ENCODE measurements around the gene ABHD16A. TPM values are rescaled to one million over a fixed set of nuclear protein-coding genes. Genes with fewer than 3 reads are reported as not detected.
A peak's percentile ranks its signal among the peaks of the same experiment; 100 is the strongest.

The ABHD16A gene
- polyA plus RNA-seq, 1 donor from 2014 or later = 130 TPM

DNA sequence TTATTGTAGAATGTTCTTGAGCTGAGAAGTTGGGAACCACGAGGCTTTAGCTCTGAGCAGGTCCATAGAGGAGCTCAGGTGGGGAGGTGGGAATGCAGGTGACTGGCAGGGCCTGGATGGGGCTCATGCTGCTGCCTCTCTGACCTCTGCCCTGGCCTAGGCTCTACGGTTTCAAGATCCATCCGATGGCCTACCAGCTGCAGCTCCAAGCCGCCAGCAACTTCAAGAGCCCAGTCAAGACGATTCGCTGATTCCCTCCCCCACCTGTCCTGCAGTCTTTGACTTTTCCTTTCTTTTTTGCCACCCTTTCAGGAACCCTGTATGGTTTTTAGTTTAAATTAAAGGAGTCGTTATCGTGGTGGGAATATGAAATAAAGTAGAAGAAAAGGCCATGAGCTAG is 33.4 kb downstream of the ABHD16A start, which contains the start of gene LY6G5B:
LY6G5B (plus strand) TSS at position 301 of the 400 bp plus-strand sequence. CDS start 975 bp downstream, outside the sequence.
- Histone ChIP-seq H2AFZ (ENCODE audit: low read depth, low read length) (no peak within 1 kb of the TSS), H3K9me3 (ENCODE audit: low read length) (no peaks in the 10 kb centered on the region), H3K79me2 (replicated peaks; ENCODE audit: insufficient read depth, low read length) (peaks cover 11% of the 10 kb centered on the region), H3F3A (ENCODE audit: insufficient read depth, low read length, poor library complexity, severe bottlenecking) (no peaks in the 10 kb centered on the region), H3K4me2 (ENCODE audit: low read length) (no peak within 1 kb of the TSS), H3K27ac (ENCODE audit: low read length) (no peak within 1 kb of the TSS), H3K9ac (ENCODE audit: low read length) (no peak within 1 kb of the TSS), H4K20me1 (ENCODE audit: insufficient read depth) (no peaks in the 10 kb centered on the region), H3K36me3 (ENCODE audit: insufficient read depth, low read length) (no peaks in the 10 kb centered on the region), H3K27me3 (ENCODE audit: insufficient read depth, low read depth, low read length) (no peaks in the 10 kb centered on the region), H3K9me2 (ENCODE audit: insufficient read depth, low read length) (no peaks in the 10 kb centered on the region), H3K4me3 (ENCODE audit: low read length) (no peak within 1 kb of the TSS)
- TF ChIP-seq MXI1 (conservative IDR thresholded peaks at IDR 0.05; ENCODE audit: poor library complexity, severe bottlenecking) = no peak
- TF ChIP-seq EP300 (conservative IDR thresholded peaks at IDR 0.05; ENCODE audit: poor library complexity, severe bottlenecking) = no peak
- no peak for TF ChIP-seq TAF1 (IDR thresholded peaks at IDR 0.05; ENCODE audit: low read depth)
- no peak for TF ChIP-seq RAD21 (conservative IDR thresholded peaks at IDR 0.05)
- TF ChIP-seq POLR2AphosphoS5 (IDR thresholded peaks at IDR 0.05) = no peak
- TF ChIP-seq, protein P1, sequence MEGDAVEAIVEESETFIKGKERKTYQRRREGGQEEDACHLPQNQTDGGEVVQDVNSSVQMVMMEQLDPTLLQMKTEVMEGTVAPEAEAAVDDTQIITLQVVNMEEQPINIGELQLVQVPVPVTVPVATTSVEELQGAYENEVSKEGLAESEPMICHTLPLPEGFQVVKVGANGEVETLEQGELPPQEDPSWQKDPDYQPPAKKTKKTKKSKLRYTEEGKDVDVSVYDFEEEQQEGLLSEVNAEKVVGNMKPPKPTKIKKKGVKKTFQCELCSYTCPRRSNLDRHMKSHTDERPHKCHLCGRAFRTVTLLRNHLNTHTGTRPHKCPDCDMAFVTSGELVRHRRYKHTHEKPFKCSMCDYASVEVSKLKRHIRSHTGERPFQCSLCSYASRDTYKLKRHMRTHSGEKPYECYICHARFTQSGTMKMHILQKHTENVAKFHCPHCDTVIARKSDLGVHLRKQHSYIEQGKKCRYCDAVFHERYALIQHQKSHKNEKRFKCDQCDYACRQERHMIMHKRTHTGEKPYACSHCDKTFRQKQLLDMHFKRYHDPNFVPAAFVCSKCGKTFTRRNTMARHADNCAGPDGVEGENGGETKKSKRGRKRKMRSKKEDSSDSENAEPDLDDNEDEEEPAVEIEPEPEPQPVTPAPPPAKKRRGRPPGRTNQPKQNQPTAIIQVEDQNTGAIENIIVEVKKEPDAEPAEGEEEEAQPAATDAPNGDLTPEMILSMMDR (IDR thresholded peaks at IDR 0.05; ENCODE audit: poor library complexity, severe bottlenecking) = no peak
- no peak for TF ChIP-seq EZH2 (IDR thresholded peaks at IDR 0.05; ENCODE audit: borderline replicate concordance, insufficient read depth, low read length, poor library complexity, severe bottlenecking)
- TF ChIP-seq, protein P2, sequence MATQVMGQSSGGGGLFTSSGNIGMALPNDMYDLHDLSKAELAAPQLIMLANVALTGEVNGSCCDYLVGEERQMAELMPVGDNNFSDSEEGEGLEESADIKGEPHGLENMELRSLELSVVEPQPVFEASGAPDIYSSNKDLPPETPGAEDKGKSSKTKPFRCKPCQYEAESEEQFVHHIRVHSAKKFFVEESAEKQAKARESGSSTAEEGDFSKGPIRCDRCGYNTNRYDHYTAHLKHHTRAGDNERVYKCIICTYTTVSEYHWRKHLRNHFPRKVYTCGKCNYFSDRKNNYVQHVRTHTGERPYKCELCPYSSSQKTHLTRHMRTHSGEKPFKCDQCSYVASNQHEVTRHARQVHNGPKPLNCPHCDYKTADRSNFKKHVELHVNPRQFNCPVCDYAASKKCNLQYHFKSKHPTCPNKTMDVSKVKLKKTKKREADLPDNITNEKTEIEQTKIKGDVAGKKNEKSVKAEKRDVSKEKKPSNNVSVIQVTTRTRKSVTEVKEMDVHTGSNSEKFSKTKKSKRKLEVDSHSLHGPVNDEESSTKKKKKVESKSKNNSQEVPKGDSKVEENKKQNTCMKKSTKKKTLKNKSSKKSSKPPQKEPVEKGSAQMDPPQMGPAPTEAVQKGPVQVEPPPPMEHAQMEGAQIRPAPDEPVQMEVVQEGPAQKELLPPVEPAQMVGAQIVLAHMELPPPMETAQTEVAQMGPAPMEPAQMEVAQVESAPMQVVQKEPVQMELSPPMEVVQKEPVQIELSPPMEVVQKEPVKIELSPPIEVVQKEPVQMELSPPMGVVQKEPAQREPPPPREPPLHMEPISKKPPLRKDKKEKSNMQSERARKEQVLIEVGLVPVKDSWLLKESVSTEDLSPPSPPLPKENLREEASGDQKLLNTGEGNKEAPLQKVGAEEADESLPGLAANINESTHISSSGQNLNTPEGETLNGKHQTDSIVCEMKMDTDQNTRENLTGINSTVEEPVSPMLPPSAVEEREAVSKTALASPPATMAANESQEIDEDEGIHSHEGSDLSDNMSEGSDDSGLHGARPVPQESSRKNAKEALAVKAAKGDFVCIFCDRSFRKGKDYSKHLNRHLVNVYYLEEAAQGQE (IDR thresholded peaks at IDR 0.05; ENCODE audit: borderline replicate concordance) = no peak
- TF ChIP-seq SMC3 (conservative IDR thresholded peaks at IDR 0.05; ENCODE audit: poor library complexity) = no peak

DNA sequence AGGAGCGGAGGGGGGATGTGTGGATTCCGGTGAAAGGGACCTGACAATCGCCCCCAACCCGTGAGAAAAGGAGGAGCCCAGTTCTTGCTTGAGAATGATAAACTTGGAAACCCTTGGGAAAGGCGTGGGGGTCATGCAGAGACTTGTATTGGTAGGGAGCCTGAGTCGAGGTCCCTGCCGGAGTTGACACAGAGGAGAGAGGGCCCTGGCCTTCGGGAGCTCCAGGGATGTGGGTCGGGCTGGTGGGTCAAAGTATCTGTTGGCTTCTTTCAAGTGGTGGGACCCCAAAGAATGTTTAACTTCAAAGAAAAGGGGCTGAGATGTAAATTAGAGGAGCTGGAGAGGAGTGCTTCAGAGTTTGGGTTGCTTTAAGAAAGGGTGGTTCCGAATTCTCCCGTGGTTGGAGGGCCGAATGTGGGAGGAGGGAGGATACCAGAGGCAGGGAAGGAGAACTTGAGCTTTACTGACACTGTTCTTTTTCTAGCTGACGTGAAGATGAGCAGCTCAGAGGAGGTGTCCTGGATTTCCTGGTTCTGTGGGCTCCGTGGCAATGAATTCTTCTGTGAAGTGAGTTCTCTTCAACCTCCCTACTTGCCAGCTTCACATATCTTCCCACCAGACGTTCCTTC is 36.7 kb downstream of the ABHD16A start:
- peak overlapping the region; percentile 37 for H2AFZ ChIP-seq (ENCODE audit: low read depth, low read length)
- H3F3A ChIP-seq (ENCODE audit: insufficient read depth, low read length, poor library complexity, severe bottlenecking) = no peaks in the 10 kb centered on the region
- no peaks in the 10 kb centered on the region for H4K20me1 ChIP-seq (ENCODE audit: insufficient read depth)
- peaks cover 28% of the 10 kb centered on the region for H3K79me2 ChIP-seq (replicated peaks; ENCODE audit: insufficient read depth, low read length)
- TF ChIP-seq MXI1 (conservative IDR thresholded peaks at IDR 0.05; ENCODE audit: poor library complexity, severe bottlenecking) (no peak), EP300 (conservative IDR thresholded peaks at IDR 0.05; ENCODE audit: poor library complexity, severe bottlenecking) (no peak), SMC3 (conservative IDR thresholded peaks at IDR 0.05; ENCODE audit: poor library complexity) (no peak), EZH2 (IDR thresholded peaks at IDR 0.05; ENCODE audit: borderline replicate concordance, insufficient read depth, low read length, poor library complexity, severe bottlenecking) (no peak), POLR2AphosphoS5 (IDR thresholded peaks at IDR 0.05) (no peak), TAF1 (IDR thresholded peaks at IDR 0.05; ENCODE audit: low read depth) (no peak), RAD21 (conservative IDR thresholded peaks at IDR 0.05) (no peak)
- TF ChIP-seq, protein P1 (IDR thresholded peaks at IDR 0.05; ENCODE audit: poor library complexity, severe bottlenecking) = no peak
- TF ChIP-seq, protein P2 (IDR thresholded peaks at IDR 0.05; ENCODE audit: borderline replicate concordance) = no peak
- peak overlapping the region; percentile 85 for H3K27ac ChIP-seq (ENCODE audit: low read length)
- no peaks in the 10 kb centered on the region for H3K9me2 ChIP-seq (ENCODE audit: insufficient read depth, low read length)
- peak overlapping the region; percentile 87 for H3K9ac ChIP-seq (ENCODE audit: low read length)
- peak overlapping the region; percentile 88 for H3K4me3 ChIP-seq (ENCODE audit: low read length)
- H3K36me3 ChIP-seq (ENCODE audit: insufficient read depth, low read length) = no peaks in the 10 kb centered on the region
- H3K4me2 ChIP-seq (ENCODE audit: low read length) = peak overlapping the region; percentile 82
- no peaks in the 10 kb centered on the region for H3K27me3 ChIP-seq (ENCODE audit: insufficient read depth, low read depth, low read length)
- H3K9me3 ChIP-seq (ENCODE audit: low read length) = no peaks in the 10 kb centered on the region

All from neural cell (in vitro differentiated cells).